H1 (cell line): ENCODE measurements around the gene S1PR3. TPM values are rescaled to one million over a fixed set of nuclear protein-coding genes. Genes with fewer than 3 reads are reported as not detected.

ENCODE experiments used
- ATF2 ChIP-seq: IDR thresholded peaks from 2 replicates; pipeline ENCODE4 v1.6.1; 2012; ENCODE audit warnings: low read length, inconsistent platforms
- BCL11A ChIP-seq, 2 experiments: IDR thresholded peaks; one replicate each; pipeline ENCODE4 v1.6.1; 2011; ENCODE audit warnings: low read depth in 2 of 2, low read length in 2 of 2, mild to moderate bottlenecking in 2 of 2
- JUN ChIP-seq: IDR thresholded peaks from 2 replicates; pipeline ENCODE4 v1.6.1; 2011; ENCODE audit warnings: low read depth, mild to moderate bottlenecking, improper control_type of control experiment, low read length
- KDM4A ChIP-seq: IDR thresholded peaks from one replicate; pipeline ENCODE4 v1.7.1; 2012; ENCODE audit warnings: low read depth, mild to moderate bottlenecking, moderate library complexity, low read length, inconsistent platforms; ENCODE audit not compliant: severe bottlenecking
- POU5F1 ChIP-seq: IDR thresholded peaks from 2 replicates; pipeline ENCODE4 v1.6.1; 2011; ENCODE audit warnings: low read depth, mild to moderate bottlenecking, low read length, moderate library complexity
- SP2 ChIP-seq: IDR thresholded peaks from 2 replicates; pipeline ENCODE4 v1.6.1; 2012; ENCODE audit warnings: mild to moderate bottlenecking, low read length, inconsistent platforms
- polyA plus RNA-seq, 7 experiments: library from polyadenylated mRNA; depleted of rRNA in 3 of 7; stranded (reverse) in 5 of 7; unstranded in 2 of 7; fragments of >200 nt in 5 of 7; fragments of 200-250 nt in 2 of 7; gene quantifications; 1 replicate in 5 of 7; 2 replicates in 1 of 7; 4 replicates in 1 of 7; pipeline versions ENCODE4 v1.2.1 to v1.2.3, GENCODE V29; 2011 to 2013; ENCODE audit warnings: missing spikeins in 2 of 7, mixed read lengths in 2 of 7
- total RNA-seq: library from RNA; stranded (reverse); fragmentation: NEBNext Ultra II Directional; extraction: Animal tissue kit (Norgen Biotek cat#: 25700); gene quantifications from 2 replicates; pipeline ENCODE4 v1.2.1, GENCODE V29; 2021

S1PR3 gene
- total and polyA plus RNA-seq, 2 of the 8 experiments (the other 6 are each of a cell fraction or from before 2014, with no cell fraction given): 3.7 to 6.4 TPM

- TF ChIP-seq JUN (no peak), BCL11A (IDR thresholded peaks at IDR 0.05; ENCODE audit: low read depth in 2 of 2, low read length in 2 of 2) (no peak), SP2 (no peak), POU5F1 (no peak), ATF2 (no peak), KDM4A (no peak)
- TF ChIP-seq, all 59 proteins: peak for 0
These were observed 2.2 kb upstream of the S1PR3 start (continued) for GRCh38 chr9:88988796-88989641.
